GM19035 (cell line): ENCODE measurements around the gene MFAP4.

Source experiments
- ATAC-seq: cut with Tn5 transposase; IDR thresholded peaks from one replicate; pipeline ENCODE4 v1.9.1; 2021; ENCODE audit not compliant: unreplicated experiment

MFAP4 gene

DNA sequence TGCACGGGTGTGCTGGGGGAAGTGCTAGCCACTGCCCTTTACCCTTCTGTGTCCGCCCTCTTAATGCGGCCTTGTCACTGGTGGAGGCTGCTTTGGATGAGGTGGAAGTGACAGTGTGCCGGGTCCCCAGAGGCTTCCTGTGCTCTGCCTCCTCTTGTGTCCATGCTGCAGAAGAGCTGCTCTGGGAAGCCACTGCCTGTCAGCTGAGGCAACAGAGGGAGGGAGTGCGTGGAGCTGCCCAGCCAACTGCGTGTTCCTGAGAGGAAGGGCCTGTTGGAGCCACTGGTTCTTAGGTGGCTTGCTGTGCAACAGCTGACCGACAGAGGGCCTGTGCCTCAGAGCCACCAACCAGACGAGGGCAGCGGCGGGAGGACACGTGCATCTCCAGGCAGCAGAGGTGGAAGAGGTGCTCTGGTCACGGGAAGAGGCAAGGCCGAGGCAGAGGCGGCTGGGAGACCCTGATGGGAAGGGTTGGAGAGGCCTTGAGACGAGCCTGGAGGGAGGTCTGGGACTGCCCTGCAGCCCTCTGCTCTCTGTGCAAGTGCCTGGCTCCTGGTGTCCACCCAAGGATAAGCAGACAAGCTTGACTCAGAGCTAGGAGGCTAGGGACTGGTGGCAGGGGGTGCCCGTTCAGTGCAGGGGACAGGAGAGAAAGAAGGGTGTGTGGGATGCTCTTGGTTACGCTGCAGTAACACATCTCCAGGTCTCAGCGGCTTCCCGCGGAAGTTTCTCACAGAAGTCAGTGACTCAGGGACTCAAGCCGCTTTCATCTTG lies 49.9 kb downstream of the MFAP4 start:
- ATAC-seq, result no peak

DNA sequence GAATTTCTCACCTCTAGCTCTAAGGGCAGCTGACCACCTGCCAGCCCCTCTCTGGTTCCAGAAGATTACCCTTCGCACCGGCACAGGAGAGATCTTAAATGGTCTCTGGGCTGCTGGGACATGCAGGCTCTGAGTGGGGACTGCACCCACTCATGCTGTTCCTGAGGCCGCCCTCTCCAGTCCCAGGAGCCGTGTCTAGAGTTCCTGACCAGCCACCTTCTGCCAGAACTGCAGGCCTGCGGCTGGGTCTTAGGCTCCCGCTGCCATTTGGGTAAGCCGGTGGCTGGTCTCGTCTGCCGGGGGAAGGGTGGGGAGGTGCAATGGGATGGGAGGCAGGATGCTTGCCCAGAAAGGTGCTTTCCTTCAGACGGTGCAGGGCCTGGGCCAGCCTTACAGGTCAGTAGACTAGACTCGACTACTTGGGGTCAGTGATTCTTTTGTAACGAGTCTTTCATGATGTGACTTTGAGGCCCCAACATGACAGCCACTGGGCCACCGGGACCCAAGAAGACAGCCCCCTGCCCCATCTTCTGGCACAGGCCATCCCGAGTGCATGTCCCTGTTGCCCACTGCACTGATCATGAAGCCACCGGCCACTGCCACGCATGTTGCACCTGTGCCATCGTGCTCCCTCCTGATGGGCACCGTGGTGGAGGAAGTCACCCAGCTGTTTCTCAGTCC lies 50.9 kb downstream of the MFAP4 start:
- ATAC-seq, result no peak

DNA sequence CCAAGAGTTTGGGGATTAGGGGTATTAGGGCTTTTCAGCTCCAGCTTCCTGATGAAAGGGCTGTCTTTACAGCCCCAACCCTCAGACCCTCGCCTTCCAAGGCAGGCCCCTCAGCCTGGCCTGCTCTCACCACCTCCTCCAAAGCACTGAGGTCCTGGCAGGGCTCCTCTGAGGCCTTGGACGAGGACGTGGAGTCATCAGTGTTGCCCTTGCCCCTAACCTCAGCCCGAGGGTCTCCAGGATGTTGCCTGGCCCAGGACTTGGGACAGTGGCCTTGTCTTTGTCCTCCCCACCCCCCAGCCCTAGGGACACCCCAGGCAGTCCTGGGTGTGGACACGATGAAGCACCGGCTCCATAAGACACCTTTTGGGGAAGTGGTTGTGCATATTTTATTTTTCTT lies 52.7 kb downstream of the MFAP4 start:
- no peak for ATAC-seq

DNA sequence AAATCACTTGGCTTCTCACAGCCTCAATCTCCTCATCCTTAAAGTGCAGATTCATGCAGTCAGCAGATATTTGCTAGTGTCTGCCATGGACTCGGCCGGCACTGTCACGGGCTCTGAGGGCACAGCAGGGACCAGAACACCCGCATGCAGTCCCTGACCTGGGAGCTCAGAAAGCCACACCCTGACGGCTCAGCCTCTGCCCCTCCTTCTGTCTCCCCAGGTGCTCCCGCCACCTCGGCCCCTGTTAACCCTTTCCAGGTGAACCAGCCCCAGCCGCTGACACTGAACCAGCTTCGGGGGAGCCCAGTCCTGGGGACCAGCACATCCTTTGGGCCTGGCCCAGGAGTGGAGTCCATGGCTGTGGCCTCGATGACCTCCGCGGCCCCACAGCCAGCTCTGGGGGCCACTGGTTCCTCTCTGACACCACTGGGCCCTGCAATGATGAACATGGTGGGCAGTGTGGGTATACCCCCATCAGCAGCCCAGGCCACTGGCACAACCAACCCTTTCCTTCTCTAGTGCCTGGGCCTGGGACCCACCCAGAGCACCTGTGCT lies 53.2 kb downstream of the MFAP4 start:
- no peak for ATAC-seq
